Gastrocnemius medialis (tissue), 4 donors: ENCODE measurements around the gene TCF7L2. TPM values are rescaled to one million over a fixed set of nuclear protein-coding genes. Genes with fewer than 3 reads are reported as not detected.

ENCODE experiments used
- ATAC-seq, 2 donors: fragments of 150-250 bp; one replicate each; pipeline ENCODE4 v1.9.1; 2016
- DNase-seq, 2 donors: peaks; one replicate each; pipeline ENCODE4 v3.0.0-alpha.2; 2019
- H3K27ac ChIP-seq, 4 donors: fragments of 200-600 bp; sonication (generic); 1 replicate in 1 of 4; 2 replicates in 3 of 4; pipeline ENCODE4 v1.5.1; 2016 to 2018; ENCODE audit warnings: mild to moderate bottlenecking in 2 of 4, moderate library complexity in 1 of 4
- H3K27me3 ChIP-seq, 3 donors: fragments of 200-600 bp; sonication (generic) in 2 of 3; 1 replicate in 1 of 3; 2 replicates in 2 of 3; pipeline versions ENCODE4 v1.5.1 to v1.6.0; 2016 to 2019; ENCODE audit warnings: mild to moderate bottlenecking in 1 of 3, moderate library complexity in 1 of 3
- H3K36me3 ChIP-seq, 2 donors: fragments of 200-600 bp; sonication (generic) in 1 of 2; one replicate each; pipeline ENCODE4 v1.5.1; 2017 to 2018
- H3K4me1 ChIP-seq, 2 donors: fragments of 200-600 bp; sonication (generic) in 1 of 2; one replicate each; pipeline ENCODE4 v1.5.1; 2016 to 2017; ENCODE audit warnings: mild to moderate bottlenecking in 2 of 2
- H3K4me3 ChIP-seq, 4 donors: fragments of 200-600 bp; sonication (generic) in 3 of 4; 1 replicate in 1 of 4; 2 replicates in 3 of 4; pipeline ENCODE4 v1.5.1; 2016 to 2019; ENCODE audit warnings: mild to moderate bottlenecking in 2 of 4
- H3K9me3 ChIP-seq, 3 donors: fragments of 200-600 bp; sonication (generic) in 2 of 3; 1 replicate in 1 of 3; 2 replicates in 2 of 3; pipeline ENCODE4 v1.5.1; 2016 to 2019
- CTCF ChIP-seq, 5 experiments: fragments of 450-650 bp in 3 of 5; fragments of 200-600 bp in 2 of 5; sonication (generic) in 2 of 5; IDR thresholded peaks in 4 of 5; conservative IDR thresholded peaks in 1 of 5; 1 replicate in 4 of 5; 2 replicates in 1 of 5; pipeline ENCODE4 v1.5.1; 2016 to 2019; ENCODE audit warnings: antibody characterized with exemption in 5 of 5, mild to moderate bottlenecking in 3 of 5, moderate library complexity in 3 of 5
- POLR2A ChIP-seq, 2 donors: fragments of 450-650 bp; IDR thresholded peaks; one replicate each; pipeline ENCODE4 v1.6.1; 2017; ENCODE audit warnings: antibody characterized with exemption in 2 of 2, mild to moderate bottlenecking in 2 of 2, moderate library complexity in 2 of 2
- in situ Hi-C, 4 donors: fragments of 200-750 bp; cut with MboI; loops; one replicate each; pipeline versions ENCODE4 v1.15.0 to v1.8.0; 2017; ENCODE audit warnings: low sequenced_read_pairs in 4 of 4
- intact Hi-C: fragments of 100-400 bp; cut with DNase I; formaldehyde crosslinking; loops from one replicate; pipeline ENCODE4 v1.15.1; 2023; ENCODE audit warnings: low total_unique reads
- total RNA-seq, 4 donors: library from RNA; depleted of rRNA; stranded (reverse); fragments of >200 nt; gene quantifications; one replicate each; pipeline versions ENCODE4 v1.1.0 to v1.2.3, GENCODE V29; 2016

TCF7L2 gene
- total RNA-seq, 4 donors from 2014 or later: 4.6 to 5.1 (median 5.0) TPM

- Histone ChIP-seq H3K4me1 (peaks cover 0 to 3% of the 10 kb centered on the region in 2 donors), H3K36me3 (no peaks in the 10 kb centered on the region), H3K27ac (no peak overlapping the region), H3K4me3 (no peak overlapping the region), H3K9me3 (no peaks in the 10 kb centered on the region), H3K27me3 (no peaks in the 10 kb centered on the region)
- TF ChIP-seq POLR2A (IDR thresholded peaks at IDR 0.05) (no peak), CTCF (IDR thresholded peaks at IDR 0.05 in 4 of 5, conservative IDR thresholded peaks at IDR 0.05 in 1 of 5) (no peak)
- intact Hi-C loops: no loop called here
- ATAC-seq (no peak), DNase-seq (no peak)
- in situ Hi-C loops: no loop called here
Observed at GRCh38 chr10:113080061-113080924, 130.2 kb downstream of the TCF7L2 start.

GRCh38 chr10:113080925-113081229 lies 130.8 kb downstream of the TCF7L2 start:
- H3K4me3 ChIP-seq: no peak overlapping the region
- TF ChIP-seq CTCF (IDR thresholded peaks at IDR 0.05 in 4 of 5, conservative IDR thresholded peaks at IDR 0.05 in 1 of 5) (no peak), POLR2A (IDR thresholded peaks at IDR 0.05) (no peak)
- in situ Hi-C loops: no loop called here
- no peaks in the 10 kb centered on the region for H3K27me3 ChIP-seq
- H3K27ac ChIP-seq: no peak overlapping the region
- ATAC-seq (no peak), DNase-seq (no peak)
- intact Hi-C loops: no loop called here
- no peaks in the 10 kb centered on the region for H3K36me3 ChIP-seq
- no peaks in the 10 kb centered on the region for H3K9me3 ChIP-seq
- peaks cover 0 to 3% of the 10 kb centered on the region in 2 donors for H3K4me1 ChIP-seq

GRCh38 chr10:113084031-113084430 lies 134.0 kb downstream of the TCF7L2 start:
- no peak for ATAC-seq

GRCh38 chr10:113085776-113086175 lies 135.7 kb downstream of the TCF7L2 start:
- no peak for DNase-seq
- Histone ChIP-seq H3K27ac (no peak overlapping the region), H3K9me3 (no peaks in the 10 kb centered on the region), H3K27me3 (no peaks in the 10 kb centered on the region), H3K4me1 (peaks cover 3 to 10% of the 10 kb centered on the region in 2 donors), H3K36me3 (no peaks in the 10 kb centered on the region), H3K4me3 (no peak overlapping the region)
- TF ChIP-seq POLR2A (IDR thresholded peaks at IDR 0.05) (no peak), CTCF (IDR thresholded peaks at IDR 0.05 in 4 of 5, conservative IDR thresholded peaks at IDR 0.05 in 1 of 5) (no peak)
- in situ Hi-C loops: no loop called here
- no peak for ATAC-seq
- intact Hi-C loops: no loop called here

More at GRCh38 chr10:113084031-113084430, 134.0 kb downstream of the TCF7L2 start:
- H3K4me3 ChIP-seq: no peak overlapping the region
- H3K9me3 ChIP-seq: no peaks in the 10 kb centered on the region
- TF ChIP-seq POLR2A (IDR thresholded peaks at IDR 0.05) (no peak), CTCF (IDR thresholded peaks at IDR 0.05 in 4 of 5, conservative IDR thresholded peaks at IDR 0.05 in 1 of 5) (no peak)
- intact Hi-C loops: no loop called here
- H3K36me3 ChIP-seq: no peaks in the 10 kb centered on the region
- no peak overlapping the region for H3K27ac ChIP-seq
- in situ Hi-C loops: no loop called here
- H3K27me3 ChIP-seq: no peaks in the 10 kb centered on the region
- DNase-seq: no peak
- H3K4me1 ChIP-seq: peaks cover 3 to 10% of the 10 kb centered on the region in 2 donors
